Subcutaneous abdominal adipose tissue (tissue), 5 donors: Measurements from ENCODE around the gene ZBBX.

Experiments
- H3K27ac ChIP-seq: one replicate; pipeline ENCODE4 v1.7.0; 2013; ENCODE audit warnings: low read depth, mild to moderate bottlenecking, inconsistent platforms, low read length, moderate library complexity
- H3K27me3 ChIP-seq, 5 donors: one replicate each; pipeline ENCODE4 v1.7.0; 2013; ENCODE audit warnings: low read length in 5 of 5, inconsistent platforms in 1 of 5; ENCODE audit not compliant: control insufficient read depth in 5 of 5, insufficient read depth in 4 of 5
- H3K36me3 ChIP-seq, 5 donors: one replicate each; pipeline ENCODE4 v1.7.0; 2013; ENCODE audit warnings: low read length in 5 of 5; ENCODE audit not compliant: control insufficient read depth in 5 of 5, insufficient read depth in 5 of 5
- H3K4me1 ChIP-seq, 5 donors: one replicate each; pipeline ENCODE4 v1.7.0; 2013; ENCODE audit warnings: low read length in 5 of 5, mild to moderate bottlenecking in 3 of 5, moderate library complexity in 1 of 5; ENCODE audit not compliant: control insufficient read depth in 5 of 5, insufficient read depth in 5 of 5
- H3K4me3 ChIP-seq, 5 donors: one replicate each; pipeline ENCODE4 v1.7.0; 2013; ENCODE audit warnings: low read length in 5 of 5, low read depth in 1 of 5
- H3K9ac ChIP-seq, 5 donors: one replicate each; pipeline ENCODE4 v1.7.0; 2013; ENCODE audit warnings: low read length in 5 of 5, mild to moderate bottlenecking in 4 of 5, moderate library complexity in 3 of 5
- H3K9me3 ChIP-seq, 5 donors: one replicate each; pipeline ENCODE4 v1.7.0; 2013; ENCODE audit warnings: low read length in 5 of 5; ENCODE audit not compliant: control insufficient read depth in 5 of 5
- donor health status: healthy.
- donor health status: healthy.
- donor health status: healthy.
- donor health status: healthy.
- donor health status: healthy.

ZBBX gene

DNA sequence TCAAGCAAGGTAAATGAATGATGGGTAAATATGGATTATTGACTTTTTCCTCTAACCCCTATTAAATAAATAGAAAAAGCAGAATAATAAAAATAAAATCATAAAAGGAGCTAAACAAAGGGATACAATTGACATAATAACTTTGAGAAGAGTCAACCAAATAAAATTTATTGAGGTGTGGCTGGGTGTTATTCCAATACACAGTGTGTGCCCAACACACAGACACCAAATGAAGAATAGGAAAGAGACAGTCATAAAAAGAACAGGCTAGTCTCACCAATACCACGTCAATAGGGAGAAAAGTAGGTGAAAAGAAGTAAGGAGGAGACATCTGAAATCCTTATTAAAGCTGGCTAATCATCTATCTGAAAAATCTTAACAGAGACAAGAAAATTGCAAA is 127.1 kb downstream of the ZBBX start:
- H3K27ac ChIP-seq = no peak overlapping the region
- H3K4me1 ChIP-seq = no peaks in the 10 kb centered on the region
- no peaks in the 10 kb centered on the region for H3K36me3 ChIP-seq
- H3K9ac ChIP-seq = no peak overlapping the region
- no peaks in the 10 kb centered on the region for H3K27me3 ChIP-seq
- H3K4me3 ChIP-seq = no peak overlapping the region
- no peaks in the 10 kb centered on the region for H3K9me3 ChIP-seq

DNA sequence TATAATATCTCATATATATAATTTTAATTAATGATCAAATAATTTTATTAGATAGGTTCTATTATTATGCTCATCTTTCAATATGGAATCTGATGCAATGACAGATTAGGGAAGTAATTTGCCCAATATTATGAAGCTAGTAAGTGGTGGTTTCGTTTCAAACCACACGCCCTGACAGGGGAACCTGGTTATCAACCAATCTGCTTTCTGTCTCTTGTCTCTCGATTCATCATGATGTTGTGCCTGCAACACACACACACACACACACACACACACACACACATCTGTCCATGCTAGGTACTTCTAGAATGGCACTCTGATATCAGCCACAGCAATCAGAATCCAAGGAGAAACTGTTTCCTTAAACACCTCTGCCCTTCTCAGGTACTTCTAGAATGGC is 128.4 kb downstream of the ZBBX start:
- no peak overlapping the region for H3K27ac ChIP-seq
- no peak overlapping the region for H3K9ac ChIP-seq
- no peaks in the 10 kb centered on the region for H3K9me3 ChIP-seq
- H3K4me1 ChIP-seq = no peaks in the 10 kb centered on the region
- no peaks in the 10 kb centered on the region for H3K27me3 ChIP-seq
- H3K36me3 ChIP-seq = no peaks in the 10 kb centered on the region
- H3K4me3 ChIP-seq = no peak overlapping the region

DNA sequence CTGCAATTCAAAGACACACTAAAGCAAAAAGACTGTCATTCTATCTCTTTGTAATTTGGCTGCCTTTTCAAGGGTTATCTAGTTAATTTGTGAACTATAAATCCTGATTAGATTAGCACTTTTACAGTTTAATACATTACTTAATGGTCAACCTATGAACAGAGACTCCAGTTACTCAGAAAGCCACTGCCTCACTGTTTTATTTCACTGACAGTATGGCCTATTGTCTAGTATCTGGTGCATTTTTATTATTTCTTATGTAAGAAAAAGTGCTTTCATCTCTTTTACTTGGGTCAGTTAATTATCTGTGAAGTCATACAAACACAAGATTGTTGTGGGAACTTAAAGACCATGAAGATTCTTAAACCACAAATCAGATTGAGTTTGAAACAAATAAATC is 133.8 kb downstream of the ZBBX start:
- H3K9me3 ChIP-seq = no peaks in the 10 kb centered on the region
- no peaks in the 10 kb centered on the region for H3K4me1 ChIP-seq
- no peaks in the 10 kb centered on the region for H3K36me3 ChIP-seq
- no peak overlapping the region for H3K4me3 ChIP-seq
- no peak overlapping the region for H3K27ac ChIP-seq
- no peak overlapping the region for H3K9ac ChIP-seq
- no peaks in the 10 kb centered on the region for H3K27me3 ChIP-seq

DNA sequence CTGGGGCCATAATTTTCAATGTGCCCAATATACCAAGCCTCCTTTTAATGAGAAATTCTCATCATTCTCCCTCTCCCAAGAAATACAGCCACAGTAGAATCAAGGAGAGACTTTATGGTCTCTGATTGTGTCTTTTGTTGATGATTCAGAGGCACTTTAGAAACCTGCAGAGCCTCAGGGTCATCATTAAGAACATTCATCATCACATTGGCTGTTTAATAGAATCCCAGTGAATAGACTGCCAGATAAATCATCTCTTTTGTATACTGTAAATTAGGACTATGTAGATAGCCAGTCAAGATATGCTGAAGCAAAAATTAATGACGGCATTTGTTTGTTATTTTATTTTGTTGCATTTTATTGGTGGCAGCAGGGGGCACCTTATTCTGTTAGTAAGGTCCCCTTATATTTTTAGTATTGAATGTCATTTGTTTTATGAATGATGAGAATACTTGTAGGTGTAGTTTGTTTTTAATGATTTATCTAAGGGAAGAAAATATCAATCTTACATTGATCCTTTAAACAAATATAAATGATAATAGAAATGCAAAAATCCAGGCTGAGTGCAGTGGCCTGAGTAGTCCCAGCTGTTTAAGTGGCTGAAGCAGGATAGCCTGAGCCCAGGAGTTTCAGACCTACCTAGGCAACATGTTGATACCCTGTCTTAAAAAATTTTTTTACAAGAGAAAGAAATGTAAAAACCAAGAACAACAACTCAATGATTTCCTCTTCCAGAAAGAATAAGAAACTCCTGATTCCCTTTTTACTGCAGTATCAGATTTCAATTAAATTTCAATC is 138.8 kb downstream of the ZBBX start:
- no peaks in the 10 kb centered on the region for H3K36me3 ChIP-seq
- no peaks in the 10 kb centered on the region for H3K4me1 ChIP-seq
- H3K27ac ChIP-seq = no peak overlapping the region
- H3K9me3 ChIP-seq = no peaks in the 10 kb centered on the region
- H3K4me3 ChIP-seq = no peak overlapping the region
- no peak overlapping the region for H3K9ac ChIP-seq
- no peaks in the 10 kb centered on the region for H3K27me3 ChIP-seq

DNA sequence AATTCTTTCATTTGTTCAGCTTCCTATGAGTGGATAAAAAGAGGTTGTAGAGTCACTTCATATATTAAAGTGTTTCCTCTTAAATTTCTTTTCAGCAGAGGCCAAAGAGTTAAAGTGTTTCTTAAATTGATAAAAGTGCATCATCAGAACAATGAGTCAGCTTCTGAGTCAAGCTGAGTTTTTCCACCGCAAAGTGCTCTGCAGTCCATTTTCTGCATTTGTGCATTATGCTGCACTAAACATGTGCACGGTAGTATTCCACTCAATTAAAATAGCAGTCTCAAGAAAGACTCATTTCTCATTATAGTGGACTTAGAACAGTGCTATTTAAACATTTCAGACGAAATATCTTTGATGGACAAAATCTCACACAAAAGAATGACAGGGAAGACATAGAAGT is 152.0 kb downstream of the ZBBX start:
- no peaks in the 10 kb centered on the region for H3K36me3 ChIP-seq
- H3K9ac ChIP-seq = no peak overlapping the region
- H3K4me3 ChIP-seq = no peak overlapping the region
- no peak overlapping the region for H3K27ac ChIP-seq
- H3K4me1 ChIP-seq = no peaks in the 10 kb centered on the region
- H3K9me3 ChIP-seq = no peaks in the 10 kb centered on the region
- H3K27me3 ChIP-seq = no peaks in the 10 kb centered on the region

DNA sequence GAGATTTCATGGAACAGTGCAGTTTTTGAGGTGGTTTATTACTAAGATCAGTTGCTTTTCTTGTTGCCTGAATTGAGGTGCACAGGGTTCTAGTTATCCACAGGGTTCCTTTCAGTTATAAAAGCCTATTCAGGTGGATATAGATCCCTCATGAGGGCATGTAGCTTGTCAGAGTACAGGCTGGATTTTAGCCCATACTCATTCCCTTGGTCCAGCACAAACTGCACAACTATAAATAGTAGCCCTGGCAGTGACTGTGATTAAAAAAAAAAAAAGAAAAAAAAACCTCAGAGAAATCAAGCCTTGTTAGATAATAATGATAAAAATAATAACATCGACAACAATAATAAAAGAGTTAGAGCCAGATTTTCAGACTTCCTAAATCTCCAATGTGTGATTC is 154.3 kb downstream of the ZBBX start:
- Histone ChIP-seq H3K4me1 (no peaks in the 10 kb centered on the region), H3K27me3 (no peaks in the 10 kb centered on the region), H3K4me3 (no peak overlapping the region), H3K9ac (no peak overlapping the region), H3K27ac (no peak overlapping the region), H3K36me3 (no peaks in the 10 kb centered on the region), H3K9me3 (no peaks in the 10 kb centered on the region)

DNA sequence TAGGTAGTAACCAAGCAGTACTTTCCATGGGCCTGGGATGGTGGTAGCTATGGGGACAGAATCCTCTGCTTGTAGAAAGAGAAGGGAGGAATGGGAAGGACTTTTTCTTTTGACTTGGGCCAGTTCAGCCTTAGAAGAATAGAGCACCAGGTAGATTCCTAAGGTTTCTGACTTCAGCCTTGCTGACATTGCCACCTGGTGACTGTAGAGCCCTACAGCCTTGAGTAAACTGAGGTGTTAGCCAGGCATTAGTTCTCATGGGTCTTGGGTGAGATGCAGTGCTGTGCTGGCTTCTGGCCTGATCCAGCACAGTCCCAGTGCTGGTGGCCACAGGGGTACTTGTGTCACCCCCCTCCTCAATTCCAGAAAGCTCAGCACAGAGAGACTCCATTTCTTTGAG is 171.1 kb downstream of the ZBBX start:
- Histone ChIP-seq H3K9me3 (peaks cover 0 to 5% (median 0%) of the 10 kb centered on the region in 5 donors), H3K4me3 (no peak overlapping the region), H3K4me1 (no peaks in the 10 kb centered on the region)

DNA sequence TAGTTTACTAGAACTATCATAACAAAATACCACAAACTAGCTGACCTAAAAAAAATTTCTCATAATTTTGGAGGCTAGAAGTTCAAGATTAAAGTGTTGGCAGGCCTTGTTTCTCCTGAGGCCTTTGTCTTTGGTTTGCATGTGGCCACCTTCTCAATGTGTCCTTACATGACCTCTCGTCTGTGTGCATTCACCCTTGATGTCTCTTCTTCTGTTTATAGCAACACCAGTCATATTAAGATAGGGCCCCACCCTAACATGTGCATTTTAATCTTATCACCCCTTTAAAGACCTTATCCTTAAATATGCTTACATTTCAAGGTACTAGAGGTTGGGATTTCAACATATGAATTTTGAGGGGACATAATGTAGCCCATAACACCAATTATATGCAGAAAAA is 177.0 kb downstream of the ZBBX start:
- Histone ChIP-seq H3K36me3 (no peaks in the 10 kb centered on the region), H3K4me1 (no peaks in the 10 kb centered on the region), H3K4me3 (no peak overlapping the region), H3K9ac (no peak overlapping the region), H3K9me3 (no peaks in the 10 kb centered on the region), H3K27ac (no peak overlapping the region), H3K27me3 (no peaks in the 10 kb centered on the region)

More for the DNA sequence above, 171.1 kb downstream of the ZBBX start:
- Histone ChIP-seq H3K36me3 (no peaks in the 10 kb centered on the region), H3K27me3 (no peaks in the 10 kb centered on the region), H3K27ac (no peak overlapping the region), H3K9ac (no peak overlapping the region)

DNA sequence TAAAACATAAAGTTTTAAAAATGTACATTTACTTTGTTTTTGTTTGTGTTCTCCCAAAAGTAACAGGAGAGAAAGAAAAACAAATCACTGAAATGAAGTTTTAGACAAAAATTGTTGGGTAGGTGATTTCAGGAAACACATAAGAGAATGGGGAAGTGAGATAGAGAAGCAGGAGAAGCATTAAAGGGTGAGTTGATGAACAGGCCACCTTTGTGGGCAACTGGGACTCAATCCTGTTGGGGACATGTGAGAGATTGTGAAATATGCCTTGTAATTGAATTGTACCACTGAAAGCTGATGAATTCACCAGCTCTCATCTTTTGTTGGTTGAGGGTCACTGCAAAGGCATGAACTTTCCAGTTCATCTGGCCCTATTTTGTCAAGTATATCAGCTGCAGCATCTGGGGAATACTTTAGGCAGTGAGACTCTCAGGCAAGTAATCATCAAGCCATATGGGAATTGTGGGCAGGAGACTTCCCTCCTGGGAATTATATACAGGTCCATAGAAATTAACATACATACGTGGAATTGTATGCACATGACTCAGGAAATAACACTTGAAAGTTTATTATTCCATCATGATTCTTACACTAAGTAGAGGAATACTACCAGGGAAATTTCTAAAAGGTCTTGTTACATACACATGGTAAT is 181.0 kb downstream of the ZBBX start:
- Histone ChIP-seq H3K9me3 (no peaks in the 10 kb centered on the region), H3K4me1 (no peaks in the 10 kb centered on the region), H3K4me3 (no peak overlapping the region), H3K36me3 (no peaks in the 10 kb centered on the region), H3K27me3 (no peaks in the 10 kb centered on the region), H3K9ac (no peak overlapping the region), H3K27ac (no peak overlapping the region)
